ENCODE measurements around the gene SH3BGR. TPM values are rescaled to one million over a fixed set of nuclear protein-coding genes. Genes with fewer than 3 reads are reported as not detected.

SH3BGR gene
- total RNA-seq, 2 donors from 2014 or later = 18.8 to 22.4 TPM

- Mint-ChIP-seq H3K27me3 (ENCODE audit: insufficient read depth) (no peaks in the 10 kb centered on the region), H3K4me1 (no peaks in the 10 kb centered on the region), H3K36me3 (ENCODE audit: low read depth) (no peaks in the 10 kb centered on the region), H3K4me3 (no peak overlapping the region), H3K9me3 (peaks cover 8% of the 10 kb centered on the region), H3K27ac (no peak overlapping the region)
- Histone ChIP-seq H3K27me3 (ENCODE audit: control insufficient read depth, insufficient read depth, low read length, poor library complexity, severe bottlenecking) (no peaks in the 10 kb centered on the region), H3K36me3 (ENCODE audit: control insufficient read depth, insufficient read depth, low read length) (no peaks in the 10 kb centered on the region), H3K9me3 (ENCODE audit: control insufficient read depth, low read length) (no peaks in the 10 kb centered on the region), H3K27ac (ENCODE audit: low read depth, low read length) (no peak overlapping the region), H3K4me3 (ENCODE audit: low read length) (no peak overlapping the region), H3K9ac (ENCODE audit: extremely low read depth, low read length, poor library complexity, severe bottlenecking) (no peak overlapping the region), H3K4me1 (ENCODE audit: control insufficient read depth, insufficient read depth, low read length) (no peaks in the 10 kb centered on the region)
- WGBS, 2 experiments (ENCODE audit: insufficient coverage in 1 of 2, insufficient read length in 1 of 2) = 90 to 95% methylated on average over 4 to 5 of the region's 6 CpGs
- no peak for TF ChIP-seq CTCF (conservative IDR thresholded peaks at IDR 0.05)
- no peak for DNase-seq
These were observed 82.0 kb downstream of the SH3BGR start for GRCh38 chr21:39533545-39534380.

- TF ChIP-seq CTCF (conservative IDR thresholded peaks at IDR 0.05) = no peak
- H3K27me3 Mint-ChIP-seq (ENCODE audit: insufficient read depth) = no peaks in the 10 kb centered on the region
- H3K36me3 Mint-ChIP-seq (ENCODE audit: low read depth) = peaks cover 3% of the 10 kb centered on the region
- no peaks in the 10 kb centered on the region for H3K4me1 Mint-ChIP-seq
- Histone ChIP-seq H3K4me1 (ENCODE audit: control insufficient read depth, insufficient read depth, low read length) (no peaks in the 10 kb centered on the region), H3K4me3 (ENCODE audit: low read length) (no peak overlapping the region), H3K9me3 (ENCODE audit: control insufficient read depth, low read length) (peaks cover under 1% of the 10 kb centered on the region), H3K27ac (ENCODE audit: low read depth, low read length) (no peak overlapping the region), H3K9ac (ENCODE audit: extremely low read depth, low read length, poor library complexity, severe bottlenecking) (no peak overlapping the region), H3K36me3 (ENCODE audit: control insufficient read depth, insufficient read depth, low read length) (no peaks in the 10 kb centered on the region), H3K27me3 (ENCODE audit: control insufficient read depth, insufficient read depth, low read length, poor library complexity, severe bottlenecking) (no peaks in the 10 kb centered on the region)
- no peak overlapping the region for H3K4me3 Mint-ChIP-seq
- WGBS, 2 experiments (ENCODE audit: insufficient coverage in 1 of 2, insufficient read length in 1 of 2) = 88 to 90% methylated on average over 8 to 15 of the region's 15 CpGs
- H3K9me3 Mint-ChIP-seq = peaks cover 26% of the 10 kb centered on the region
- no peak overlapping the region for H3K27ac Mint-ChIP-seq
- no peak for DNase-seq
These were observed 84.1 kb downstream of the SH3BGR start for GRCh38 chr21:39535646-39536437.

GRCh38 chr21:39536835-39537234, 85.1 kb downstream of the SH3BGR start:
- H3K9me3 Mint-ChIP-seq = peaks cover 35% of the 10 kb centered on the region
- WGBS, 2 experiments (ENCODE audit: insufficient coverage in 1 of 2, insufficient read length in 1 of 2) = 89 to 96% methylated on average over 5 to 6 of the region's 6 CpGs

More at GRCh38 chr21:39536835-39537234, 85.1 kb downstream of the SH3BGR start:
- Histone ChIP-seq H3K4me1 (ENCODE audit: control insufficient read depth, insufficient read depth, low read length) (no peaks in the 10 kb centered on the region), H3K27me3 (ENCODE audit: control insufficient read depth, insufficient read depth, low read length, poor library complexity, severe bottlenecking) (no peaks in the 10 kb centered on the region), H3K9me3 (ENCODE audit: control insufficient read depth, low read length) (peaks cover 6% of the 10 kb centered on the region), H3K9ac (ENCODE audit: extremely low read depth, low read length, poor library complexity, severe bottlenecking) (no peak overlapping the region), H3K27ac (ENCODE audit: low read depth, low read length) (no peak overlapping the region), H3K36me3 (ENCODE audit: control insufficient read depth, insufficient read depth, low read length) (no peaks in the 10 kb centered on the region), H3K4me3 (ENCODE audit: low read length) (no peak overlapping the region)
- Mint-ChIP-seq H3K27me3 (ENCODE audit: insufficient read depth) (no peaks in the 10 kb centered on the region), H3K27ac (no peak overlapping the region), H3K4me3 (no peak overlapping the region), H3K4me1 (no peaks in the 10 kb centered on the region), H3K36me3 (ENCODE audit: low read depth) (peaks cover 8% of the 10 kb centered on the region)
- no peak for TF ChIP-seq CTCF (conservative IDR thresholded peaks at IDR 0.05)
- no peak for DNase-seq
